Cardiac septum (tissue), 1 donor: Measurements from ENCODE around the gene MAP2. TPM values are rescaled to one million over a fixed set of nuclear protein-coding genes. Genes with fewer than 3 reads are reported as not detected.
"Not testable (repeated sequence)": the region's sequence is repeated elsewhere in the genome, so short reads cannot be mapped to it uniquely, and the experiment has no call there.

Experiments used
- DNase-seq: peaks from one replicate; pipeline ENCODE4 v3.0.0-alpha.2; 2020; ENCODE audit warnings: low spot score
- intact Hi-C: fragments of 100-400 bp; cut with DNase I; formaldehyde crosslinking; loops from one replicate; pipeline ENCODE4 v1.14.0; 2022
- total RNA-seq: library from RNA; stranded (reverse); fragmentation: NEBNext Ultra II Directional; extraction: Animal tissue kit (Norgen Biotek cat#: 25700); gene quantifications from one replicate; pipeline ENCODE4 v1.2.1, GENCODE V29; 2021
- donor health status: DM: no; HTN: no; CAD: no.

Gene MAP2
- total RNA-seq, 1 donor from 2014 or later: 42.1 TPM

DNA sequence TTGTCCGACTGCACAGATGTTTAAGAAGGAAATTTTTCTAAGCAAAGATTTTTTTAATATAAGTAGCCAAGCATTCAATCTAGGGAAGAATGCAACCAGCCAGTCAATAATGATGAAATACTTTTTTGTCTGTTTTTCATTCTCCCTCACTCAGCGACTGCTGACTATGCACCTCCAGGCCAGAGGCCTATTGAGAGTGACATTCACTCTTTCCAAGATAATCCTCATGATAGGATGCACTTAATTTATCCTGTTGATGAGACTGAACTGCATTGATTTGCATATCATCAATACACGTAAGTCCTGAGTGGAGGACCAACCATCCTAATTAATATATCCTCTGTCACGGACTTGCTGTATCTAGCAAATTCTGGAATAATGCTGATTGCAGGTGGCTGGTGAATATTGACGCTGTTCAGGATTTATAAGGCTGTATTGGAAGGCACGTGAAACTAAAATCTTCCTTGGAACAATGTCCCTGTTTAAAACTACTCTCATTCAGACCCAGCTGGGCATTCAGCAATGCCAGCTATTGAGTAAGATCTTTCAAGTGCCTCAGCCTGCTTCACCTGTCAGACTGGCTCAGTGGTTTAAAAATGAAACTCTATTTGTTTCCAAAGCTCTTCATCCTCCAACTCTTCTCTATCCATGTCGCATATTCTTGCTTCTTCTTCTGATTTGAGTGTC is 142.2 kb downstream of the MAP2 start:
- no peak for DNase-seq
- intact Hi-C loops: no loop called here

DNA sequence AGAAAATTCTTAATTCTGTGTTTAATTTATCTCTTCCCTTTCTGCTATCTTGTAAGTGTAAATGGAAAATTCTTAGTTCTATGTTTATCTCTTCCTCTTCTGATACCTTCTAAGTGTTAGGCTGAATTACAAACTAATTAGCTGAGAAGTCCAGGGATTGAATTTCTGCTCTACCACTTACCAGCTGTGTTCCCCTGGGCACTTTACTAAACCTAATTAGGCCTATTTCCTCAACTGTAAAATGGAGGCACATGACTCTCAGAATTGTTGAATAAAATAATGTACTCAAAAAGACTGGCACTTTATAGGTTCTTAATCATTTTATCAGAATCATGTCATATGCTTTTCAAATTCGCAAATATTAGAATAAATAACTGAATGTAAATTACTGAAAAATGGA is 146.3 kb downstream of the MAP2 start:
- no peak for DNase-seq
- intact Hi-C loops: no loop called here

DNA sequence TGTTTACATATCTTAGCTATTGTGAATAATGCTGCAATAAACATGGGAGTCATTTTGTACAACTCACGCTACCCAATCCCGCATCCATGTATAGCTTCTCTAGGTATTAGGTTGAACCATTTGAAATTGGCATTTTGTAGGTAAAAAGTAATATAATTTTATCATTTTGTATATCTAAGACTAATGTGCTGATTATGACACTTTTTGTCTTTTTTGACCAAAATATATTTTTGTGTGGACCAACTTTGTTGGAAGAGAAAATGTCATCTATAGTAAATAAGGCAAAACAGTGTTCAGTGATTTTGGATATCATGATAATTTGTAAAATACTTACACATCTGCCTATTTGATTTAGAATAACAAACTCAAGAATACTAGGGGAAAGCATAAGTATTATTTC is 150.7 kb downstream of the MAP2 start:
- intact Hi-C loops: no loop called here
- DNase-seq: no peak

DNA sequence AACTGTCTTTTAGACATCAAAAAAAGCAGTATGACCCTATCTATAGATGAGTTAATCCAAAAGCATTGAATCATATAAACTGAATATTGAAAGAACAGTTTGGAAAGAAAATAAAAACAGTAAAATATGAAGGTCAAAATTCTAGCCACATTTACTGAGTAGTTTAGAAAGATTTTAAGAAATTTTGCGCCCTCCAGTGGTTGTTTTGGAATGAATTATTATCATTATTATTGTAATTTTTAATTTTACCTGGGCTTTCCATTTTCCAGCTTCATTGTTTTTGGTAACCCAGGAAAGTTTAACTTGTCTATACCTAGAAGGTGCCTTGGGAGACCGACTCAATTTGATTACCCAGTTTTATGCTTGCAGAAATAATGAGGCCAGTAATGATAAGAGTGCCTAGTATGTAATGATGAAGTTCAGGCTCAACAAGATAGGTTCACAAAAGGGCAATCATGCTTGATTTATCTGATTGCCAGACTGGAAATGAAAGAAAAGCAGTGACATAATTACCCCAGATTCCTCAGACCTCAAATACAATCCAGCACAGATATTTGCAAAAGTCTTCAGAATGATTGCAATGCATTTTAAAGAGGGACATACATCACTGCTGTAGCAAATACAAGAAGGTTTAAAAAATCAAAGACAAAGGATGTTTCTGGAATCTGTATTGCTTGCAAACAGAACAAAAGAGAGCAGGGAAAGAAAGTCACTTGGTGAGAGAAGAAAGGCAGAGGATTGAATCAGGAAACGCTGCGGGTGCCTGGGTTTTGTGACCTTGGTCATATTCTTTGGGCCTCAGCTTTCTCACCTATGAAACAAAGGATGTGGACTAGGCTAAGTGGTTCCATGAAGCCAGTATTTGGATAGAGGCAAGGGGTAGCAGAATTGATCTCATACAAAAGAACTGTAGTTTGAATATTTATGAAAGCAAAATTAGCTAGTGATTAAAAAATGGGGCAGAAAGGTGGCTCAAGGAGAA is 153.8 kb downstream of the MAP2 start:
- intact Hi-C loops: loop anchor here (5.0 kb wide), 1 partner anchor 155 kb away; the partner anchor contains the start of gene MAP2
- no peak for DNase-seq

DNA sequence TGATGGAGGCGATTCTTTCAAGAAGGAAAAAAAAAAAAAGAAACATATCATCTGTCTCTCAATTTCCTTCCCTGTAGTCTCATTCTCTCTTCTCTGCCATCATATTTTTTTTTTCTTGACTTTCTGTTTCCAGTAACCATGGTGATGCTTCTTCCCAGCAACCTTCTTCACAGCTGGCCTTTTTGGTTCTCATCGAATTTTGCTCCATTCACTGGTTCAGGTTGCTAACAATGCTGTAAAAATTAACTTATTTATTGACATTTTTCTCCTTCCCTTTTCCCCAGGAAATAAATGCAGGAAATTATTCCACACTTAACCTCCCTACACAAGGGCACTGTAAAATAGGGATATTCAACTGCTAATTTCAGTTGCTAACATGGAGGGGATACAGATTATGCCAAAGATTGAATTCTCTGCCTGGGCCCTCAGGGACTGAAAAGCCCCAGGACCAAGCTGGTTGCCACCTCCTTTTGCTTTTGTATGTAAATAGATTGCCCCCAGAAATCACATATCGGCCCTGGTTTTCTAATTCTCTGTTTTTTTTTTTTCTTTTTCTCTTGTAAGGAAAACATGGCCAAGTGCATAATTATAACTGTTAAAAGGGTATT is 154.7 kb downstream of the MAP2 start:
- DNase-seq: no peak
- intact Hi-C loops: loop anchor here (5.0 kb wide), 1 partner anchor 156 kb away; the partner anchor contains the start of gene MAP2

DNA sequence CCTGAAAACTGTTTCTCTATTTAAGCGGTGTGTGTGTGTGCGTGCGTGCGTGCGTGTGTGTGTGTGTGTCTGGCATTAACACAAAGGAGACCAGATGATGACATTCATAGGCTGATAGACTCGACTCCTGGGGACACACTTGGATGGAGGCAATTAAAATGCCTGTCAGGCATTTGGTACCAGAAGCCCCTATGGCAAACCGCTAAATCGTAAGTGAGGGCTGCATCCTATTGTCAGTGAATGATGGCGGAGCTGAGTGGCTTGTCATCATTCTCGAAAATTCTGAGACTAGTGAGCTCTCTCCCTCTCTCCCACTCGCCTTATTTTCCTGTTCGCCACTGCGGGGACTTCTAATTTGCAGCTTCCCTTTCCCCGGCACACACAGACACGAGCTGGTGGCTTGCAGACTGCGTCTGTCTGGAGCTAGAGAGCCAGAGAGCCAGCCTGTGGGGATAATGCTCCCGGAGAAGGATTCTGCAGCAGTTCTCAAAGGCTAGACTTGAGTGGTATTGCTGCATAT is 155.4 kb downstream of the MAP2 start:
- intact Hi-C loops: loop anchor here (5.0 kb wide), 1 partner anchor 157 kb away; the partner anchor contains the start of gene MAP2

DNA sequence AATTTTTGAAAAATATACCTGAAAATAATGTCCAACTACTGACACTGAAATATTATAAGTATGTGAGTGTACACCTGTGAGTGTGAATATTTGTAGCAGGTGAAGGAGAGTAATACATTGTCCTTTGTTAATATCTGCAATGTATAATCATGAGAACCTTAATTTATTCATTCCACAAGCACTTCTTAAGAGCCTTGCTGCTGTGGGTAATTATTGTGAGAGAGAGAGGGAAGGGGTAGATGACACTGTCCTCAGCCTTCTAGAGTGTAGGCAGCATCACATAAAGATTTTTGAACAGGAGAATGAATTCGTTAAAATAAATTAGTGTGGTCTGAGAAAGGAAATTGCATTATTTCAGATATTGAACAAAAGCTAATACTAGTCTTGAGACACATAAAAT is 157.2 kb downstream of the MAP2 start:
- intact Hi-C loops: no loop called here

More for the DNA sequence above, 155.4 kb downstream of the MAP2 start:
- no peak for DNase-seq

DNA sequence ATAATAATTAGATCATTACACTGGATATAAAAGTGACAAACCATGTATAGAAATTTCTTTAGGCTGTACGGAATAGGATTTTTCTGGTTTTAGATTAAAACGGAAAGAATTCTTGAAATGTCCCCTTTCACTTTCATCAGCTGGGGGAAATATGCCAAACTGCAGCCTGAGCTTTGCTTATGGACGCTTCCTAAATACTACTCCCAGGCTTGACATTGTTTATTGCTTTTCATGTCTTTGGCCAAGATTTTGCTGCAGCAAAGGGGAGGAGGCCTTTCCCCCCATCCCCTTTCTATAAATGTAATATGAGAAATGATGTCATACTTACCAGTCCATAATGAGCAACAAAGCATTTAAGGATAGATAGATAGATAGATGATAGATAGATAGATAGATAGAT is 158.4 kb downstream of the MAP2 start:
- intact Hi-C loops: no loop called here

More for the DNA sequence above, 157.2 kb downstream of the MAP2 start:
- no peak for DNase-seq

DNA sequence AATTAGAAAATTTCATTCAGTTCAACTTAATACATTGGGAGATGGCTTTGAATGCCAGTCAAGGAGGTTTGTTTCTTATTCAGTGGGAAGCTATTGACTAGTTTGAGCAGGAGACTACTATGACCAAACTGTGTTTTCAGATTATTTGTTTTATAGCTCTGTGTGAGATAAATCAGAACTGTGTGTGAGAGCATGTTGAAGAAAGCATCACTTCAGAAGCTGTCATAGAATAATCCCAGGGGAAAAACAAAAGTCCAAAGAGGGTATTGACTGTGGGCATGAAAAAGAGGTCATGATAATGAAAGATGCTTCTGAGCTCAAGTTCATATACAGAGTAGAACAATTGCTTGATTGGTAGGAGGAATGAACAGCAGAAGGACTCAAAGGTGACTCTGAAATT is 160.6 kb downstream of the MAP2 start:
- intact Hi-C loops: no loop called here
- DNase-seq: no peak

More for the DNA sequence above, 158.4 kb downstream of the MAP2 start:
- no peak for DNase-seq

DNA sequence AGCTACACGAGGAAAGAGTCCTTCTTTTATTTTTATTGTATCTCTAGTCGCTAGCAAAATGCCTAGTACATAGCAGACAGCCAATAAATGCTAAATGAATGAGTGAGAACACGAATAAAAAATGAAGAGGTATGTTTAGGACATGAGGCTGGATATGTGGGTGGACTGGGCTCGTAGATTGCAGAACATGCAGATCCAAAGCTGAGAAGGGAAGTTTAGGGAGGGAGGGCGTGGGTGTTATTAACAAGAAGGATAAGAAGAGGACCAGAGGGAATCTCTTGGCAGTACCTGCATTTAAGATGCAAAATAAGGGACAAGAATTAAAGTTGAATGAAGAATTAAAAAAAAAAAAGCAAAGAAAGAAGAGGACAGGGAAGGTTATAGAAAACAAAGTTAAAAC is 161.1 kb downstream of the MAP2 start:
- intact Hi-C loops: no loop called here

DNA sequence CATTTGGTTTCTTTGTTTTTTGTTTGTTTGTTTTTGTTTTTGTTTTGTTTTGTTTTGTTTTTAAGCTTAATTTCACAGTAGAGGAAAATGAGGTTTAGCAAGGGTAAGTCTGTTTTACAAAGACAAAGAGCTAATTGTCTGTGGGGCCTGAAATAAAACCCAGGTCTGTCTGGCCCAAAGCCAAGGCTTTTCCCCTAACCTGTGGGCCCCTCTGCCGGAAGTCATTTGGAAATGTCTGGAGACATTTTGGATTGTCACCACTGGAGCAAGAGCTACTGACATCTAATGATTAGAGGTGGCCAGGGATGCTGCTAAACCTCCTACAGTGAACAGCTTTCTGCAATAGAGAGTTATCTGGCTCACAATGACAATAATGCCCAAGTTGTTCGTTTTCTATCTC is 167.2 kb downstream of the MAP2 start:
- DNase-seq: no peak
- intact Hi-C loops: no loop called here

More for the DNA sequence above, 161.1 kb downstream of the MAP2 start:
- no peak for DNase-seq

DNA sequence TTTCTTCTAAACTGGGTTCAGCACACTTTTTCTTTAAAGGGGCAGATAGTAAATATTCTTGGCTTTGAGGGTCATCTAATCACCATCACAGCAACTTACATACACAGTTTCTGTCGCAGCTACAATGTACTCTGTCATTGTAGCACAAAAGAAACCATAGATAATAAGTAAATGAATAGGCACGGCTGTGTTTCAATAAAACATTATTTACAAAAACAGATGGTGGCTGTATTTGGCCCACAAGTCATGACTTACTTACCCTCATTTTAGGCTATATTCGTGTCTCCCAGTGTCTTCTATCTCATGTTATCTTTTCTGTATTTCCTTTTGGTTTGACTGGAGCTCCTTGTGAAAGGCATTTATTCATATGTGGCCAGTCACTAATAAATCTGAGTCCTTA is 168.3 kb downstream of the MAP2 start:
- DNase-seq: no peak
- intact Hi-C loops: no loop called here

DNA sequence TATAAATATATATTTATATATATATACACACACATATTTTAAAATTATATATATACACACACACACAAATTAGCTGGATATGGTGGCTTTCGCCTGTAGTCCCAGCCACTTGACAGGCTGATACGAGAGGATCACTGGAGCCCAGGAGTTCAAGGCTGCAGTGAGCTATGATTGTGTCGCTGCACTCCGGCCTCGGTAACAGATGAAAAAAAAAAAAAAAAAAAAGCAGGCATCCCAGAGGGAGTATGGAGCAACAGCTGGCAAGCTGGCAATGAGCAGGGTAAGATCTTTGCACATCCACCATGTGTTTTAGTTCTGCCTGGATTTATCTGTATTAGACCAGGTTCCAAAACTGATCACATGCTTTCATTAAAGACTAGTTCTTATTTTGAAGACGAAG is 170.1 kb downstream of the MAP2 start:
- DNase-seq: no peak
- intact Hi-C loops: no loop called here

DNA sequence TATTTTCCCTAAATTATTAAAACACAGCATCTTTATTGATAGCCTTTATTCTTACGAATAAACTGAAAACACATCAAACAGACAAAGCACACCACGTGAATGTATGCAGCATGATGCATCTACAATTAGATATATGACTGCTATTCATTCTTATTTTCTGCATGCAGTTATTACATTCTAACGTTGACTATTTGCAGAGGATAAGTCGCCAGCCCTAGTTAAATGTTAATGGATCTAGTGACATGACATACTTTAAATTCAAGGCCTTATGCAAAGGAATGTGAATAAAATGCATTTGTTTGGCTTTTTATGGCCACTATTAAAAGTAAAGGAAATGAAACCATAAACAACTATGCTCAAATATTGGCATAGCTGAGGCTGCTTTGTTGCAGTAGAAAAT is 172.4 kb downstream of the MAP2 start:
- intact Hi-C loops: no loop called here
- no peak for DNase-seq

DNA sequence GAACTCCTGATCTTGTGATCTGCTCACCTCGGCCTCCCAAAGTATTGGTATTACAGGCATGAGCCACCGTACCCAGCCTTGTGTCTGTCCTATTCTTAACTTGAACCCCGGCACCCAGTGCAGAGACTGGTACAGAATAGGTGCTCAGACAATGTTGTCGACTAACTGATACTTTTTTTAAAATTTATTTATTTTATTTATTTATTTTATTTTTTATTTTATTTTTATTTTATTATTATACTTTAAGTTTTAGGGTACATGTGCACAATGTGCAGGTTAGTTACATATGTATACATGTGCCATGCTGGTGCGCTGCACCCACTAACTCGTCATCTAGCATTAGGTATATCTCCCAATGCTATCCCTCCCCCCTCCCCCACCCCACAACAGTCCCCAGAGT is 174.4 kb downstream of the MAP2 start:
- intact Hi-C loops, DNase-seq: not testable (repeated sequence)

DNA sequence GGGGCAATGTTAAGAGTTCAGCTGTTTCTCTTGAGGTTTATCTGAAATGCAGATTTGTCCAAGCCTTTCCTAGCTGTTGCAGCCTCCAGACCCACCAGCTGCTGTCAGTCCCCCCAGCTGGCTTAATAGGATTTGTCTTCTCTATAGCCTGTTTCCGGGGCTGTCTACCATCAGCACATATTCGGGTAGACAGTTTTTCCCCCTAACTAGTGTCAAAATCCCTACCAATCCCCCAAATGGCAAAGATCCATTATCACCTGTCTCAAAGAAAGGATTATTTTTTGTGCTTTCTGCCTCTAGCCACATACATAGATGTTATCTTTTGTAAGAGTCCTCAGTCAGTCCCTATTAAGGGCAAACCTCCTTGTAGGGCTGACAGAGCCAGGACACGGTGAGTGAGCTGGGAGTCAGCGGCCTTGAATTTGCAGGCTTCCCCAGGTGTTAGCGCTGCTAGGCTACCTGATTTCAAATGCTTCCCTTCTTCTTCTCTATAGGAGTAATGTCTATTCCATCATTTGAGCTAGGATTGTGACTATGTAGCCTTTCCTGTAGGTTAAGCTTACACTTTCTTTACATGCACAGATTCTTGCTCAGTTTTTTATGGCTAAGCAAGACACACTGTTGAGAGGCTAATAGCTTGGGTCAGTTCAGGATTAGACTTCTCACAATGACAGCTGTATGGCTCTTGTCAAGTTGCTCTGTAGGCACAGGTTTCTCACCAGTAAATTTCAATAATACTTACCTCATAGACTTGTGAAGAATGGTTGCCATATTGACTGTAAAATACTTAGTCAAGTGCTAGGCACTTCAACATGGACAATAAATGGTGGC is 176.7 kb downstream of the MAP2 start:
- intact Hi-C loops: no loop called here
- DNase-seq: no peak

DNA sequence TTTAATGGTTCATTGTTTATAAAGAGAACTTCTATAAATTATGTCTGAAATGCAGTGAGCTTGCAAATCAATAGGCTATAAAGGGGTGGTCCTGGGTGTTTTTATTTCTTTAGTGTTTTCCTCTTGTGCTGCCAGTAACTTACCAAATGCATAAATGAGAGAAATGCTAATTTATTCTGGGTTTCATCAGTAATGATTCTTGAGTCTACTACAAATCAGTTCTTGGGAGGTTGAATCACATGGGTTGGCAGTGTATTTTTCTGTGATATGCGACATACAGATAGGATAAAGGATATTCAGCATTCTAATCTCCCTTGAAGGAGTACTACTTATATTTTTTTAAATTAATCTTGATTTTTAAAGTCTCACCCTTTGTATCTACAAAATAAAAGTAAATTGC is 177.7 kb downstream of the MAP2 start:
- intact Hi-C loops: no loop called here
- DNase-seq: no peak

DNA sequence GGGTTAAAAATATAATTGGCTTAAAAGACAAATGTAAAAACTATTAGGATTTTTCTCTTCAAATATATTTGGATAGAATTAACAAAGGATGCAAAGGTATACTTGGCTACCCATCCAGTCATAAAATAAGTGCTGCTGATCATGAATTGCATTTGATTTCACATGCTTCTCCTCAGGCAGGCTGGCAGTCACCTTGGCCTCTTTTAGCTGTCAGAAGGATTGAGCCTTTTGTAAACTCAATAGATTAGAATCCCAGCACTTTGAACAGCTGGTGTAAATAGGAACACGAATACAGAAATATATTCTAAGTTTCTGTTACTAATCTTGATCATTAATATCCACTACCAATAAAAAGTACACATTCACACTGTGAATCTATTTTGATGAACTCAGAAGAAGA is 178.4 kb downstream of the MAP2 start:
- intact Hi-C loops: no loop called here
- DNase-seq: no peak

DNA sequence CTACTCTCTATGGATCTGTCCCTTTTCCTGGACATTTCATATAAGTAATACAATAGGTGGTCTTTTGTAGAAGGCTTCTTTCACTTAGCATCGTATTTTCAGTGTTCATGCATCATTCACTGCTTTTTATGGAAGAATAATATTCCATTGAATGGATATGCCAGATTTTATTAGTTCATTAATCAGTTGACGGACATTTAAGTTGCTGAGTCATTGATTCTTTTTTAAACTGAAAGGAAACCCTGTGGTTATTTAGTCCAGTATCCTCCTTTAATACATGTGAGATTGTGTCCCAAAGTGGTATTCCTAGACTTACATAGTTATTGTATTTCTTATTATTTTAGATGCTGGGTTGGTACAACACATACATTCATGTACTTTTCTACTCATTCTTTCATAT is 185.7 kb downstream of the MAP2 start:
- intact Hi-C loops: no loop called here
- DNase-seq: no peak
